ENCODE data around the gene MKNK2. TPM values are rescaled to one million over a fixed set of nuclear protein-coding genes. Genes with fewer than 3 reads are reported as not detected.

MKNK2 gene
- polyA plus RNA-seq, 1 donor from 2014 or later, result 27.6 TPM

DNA sequence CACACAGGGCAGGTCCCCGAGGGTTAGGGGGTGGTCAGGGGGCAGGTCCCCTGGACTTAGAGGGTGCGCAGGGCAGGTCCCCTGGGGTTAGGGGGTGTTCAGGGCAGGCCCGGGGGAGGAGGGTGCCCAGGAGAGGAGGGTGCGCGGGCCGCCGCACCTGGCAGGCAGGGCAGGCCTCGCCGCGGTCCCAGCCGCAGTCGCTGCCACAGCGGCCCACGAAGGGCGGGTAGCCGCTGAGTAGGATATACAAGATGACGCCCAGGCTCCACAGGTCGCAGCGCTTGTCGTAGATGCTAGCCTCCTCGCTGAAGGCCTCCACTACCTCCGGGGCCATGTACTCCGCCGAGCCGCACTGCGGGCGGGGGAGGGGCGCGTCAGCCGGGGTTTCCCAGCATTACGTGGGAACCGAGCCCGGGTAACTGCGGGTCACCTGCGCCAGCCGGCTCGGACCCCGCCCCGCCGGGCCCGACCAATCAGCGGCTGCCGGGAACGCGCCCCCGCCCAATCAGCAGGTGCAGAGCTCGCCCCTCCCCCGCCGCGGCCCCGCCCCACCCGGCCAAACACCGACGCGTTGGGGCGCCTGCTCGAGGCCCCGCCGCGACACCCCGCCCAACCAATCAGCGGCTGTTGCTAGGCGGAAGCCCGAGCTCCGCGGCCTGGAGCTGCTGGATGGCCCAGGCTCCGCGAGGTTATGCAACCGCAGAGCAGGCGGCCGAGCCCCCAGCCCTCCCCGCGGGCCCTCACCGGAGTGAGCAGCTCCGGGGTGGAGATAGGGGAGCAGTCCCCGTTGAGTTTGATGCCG lies 9.2 kb downstream of the MKNK2 start:
- H4K20me1 ChIP-seq (ENCODE audit: insufficient read depth), result no peaks in the 10 kb centered on the region
- H3K4me2 ChIP-seq (ENCODE audit: low read length), result peak overlapping the region; percentile 55
- H3K9me3 ChIP-seq (ENCODE audit: low read length), result no peaks in the 10 kb centered on the region
- no peaks in the 10 kb centered on the region for H3K9me2 ChIP-seq (ENCODE audit: insufficient read depth, low read length)
- peak; percentile 64 for TF ChIP-seq POLR2AphosphoS5 (IDR thresholded peaks at IDR 0.05)
- TF ChIP-seq EP300 (conservative IDR thresholded peaks at IDR 0.05; ENCODE audit: poor library complexity, severe bottlenecking), result peak; percentile 67
- TF ChIP-seq EZH2 (IDR thresholded peaks at IDR 0.05; ENCODE audit: borderline replicate concordance, insufficient read depth, low read length, poor library complexity, severe bottlenecking), result no peak
- TF ChIP-seq SMC3 (conservative IDR thresholded peaks at IDR 0.05; ENCODE audit: poor library complexity), result peak; percentile 1
- TF ChIP-seq, protein P1, sequence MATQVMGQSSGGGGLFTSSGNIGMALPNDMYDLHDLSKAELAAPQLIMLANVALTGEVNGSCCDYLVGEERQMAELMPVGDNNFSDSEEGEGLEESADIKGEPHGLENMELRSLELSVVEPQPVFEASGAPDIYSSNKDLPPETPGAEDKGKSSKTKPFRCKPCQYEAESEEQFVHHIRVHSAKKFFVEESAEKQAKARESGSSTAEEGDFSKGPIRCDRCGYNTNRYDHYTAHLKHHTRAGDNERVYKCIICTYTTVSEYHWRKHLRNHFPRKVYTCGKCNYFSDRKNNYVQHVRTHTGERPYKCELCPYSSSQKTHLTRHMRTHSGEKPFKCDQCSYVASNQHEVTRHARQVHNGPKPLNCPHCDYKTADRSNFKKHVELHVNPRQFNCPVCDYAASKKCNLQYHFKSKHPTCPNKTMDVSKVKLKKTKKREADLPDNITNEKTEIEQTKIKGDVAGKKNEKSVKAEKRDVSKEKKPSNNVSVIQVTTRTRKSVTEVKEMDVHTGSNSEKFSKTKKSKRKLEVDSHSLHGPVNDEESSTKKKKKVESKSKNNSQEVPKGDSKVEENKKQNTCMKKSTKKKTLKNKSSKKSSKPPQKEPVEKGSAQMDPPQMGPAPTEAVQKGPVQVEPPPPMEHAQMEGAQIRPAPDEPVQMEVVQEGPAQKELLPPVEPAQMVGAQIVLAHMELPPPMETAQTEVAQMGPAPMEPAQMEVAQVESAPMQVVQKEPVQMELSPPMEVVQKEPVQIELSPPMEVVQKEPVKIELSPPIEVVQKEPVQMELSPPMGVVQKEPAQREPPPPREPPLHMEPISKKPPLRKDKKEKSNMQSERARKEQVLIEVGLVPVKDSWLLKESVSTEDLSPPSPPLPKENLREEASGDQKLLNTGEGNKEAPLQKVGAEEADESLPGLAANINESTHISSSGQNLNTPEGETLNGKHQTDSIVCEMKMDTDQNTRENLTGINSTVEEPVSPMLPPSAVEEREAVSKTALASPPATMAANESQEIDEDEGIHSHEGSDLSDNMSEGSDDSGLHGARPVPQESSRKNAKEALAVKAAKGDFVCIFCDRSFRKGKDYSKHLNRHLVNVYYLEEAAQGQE (IDR thresholded peaks at IDR 0.05; ENCODE audit: borderline replicate concordance), result peak; percentile 60
- peak; percentile 61 for TF ChIP-seq TAF1 (IDR thresholded peaks at IDR 0.05; ENCODE audit: low read depth)
- TF ChIP-seq, protein P2, sequence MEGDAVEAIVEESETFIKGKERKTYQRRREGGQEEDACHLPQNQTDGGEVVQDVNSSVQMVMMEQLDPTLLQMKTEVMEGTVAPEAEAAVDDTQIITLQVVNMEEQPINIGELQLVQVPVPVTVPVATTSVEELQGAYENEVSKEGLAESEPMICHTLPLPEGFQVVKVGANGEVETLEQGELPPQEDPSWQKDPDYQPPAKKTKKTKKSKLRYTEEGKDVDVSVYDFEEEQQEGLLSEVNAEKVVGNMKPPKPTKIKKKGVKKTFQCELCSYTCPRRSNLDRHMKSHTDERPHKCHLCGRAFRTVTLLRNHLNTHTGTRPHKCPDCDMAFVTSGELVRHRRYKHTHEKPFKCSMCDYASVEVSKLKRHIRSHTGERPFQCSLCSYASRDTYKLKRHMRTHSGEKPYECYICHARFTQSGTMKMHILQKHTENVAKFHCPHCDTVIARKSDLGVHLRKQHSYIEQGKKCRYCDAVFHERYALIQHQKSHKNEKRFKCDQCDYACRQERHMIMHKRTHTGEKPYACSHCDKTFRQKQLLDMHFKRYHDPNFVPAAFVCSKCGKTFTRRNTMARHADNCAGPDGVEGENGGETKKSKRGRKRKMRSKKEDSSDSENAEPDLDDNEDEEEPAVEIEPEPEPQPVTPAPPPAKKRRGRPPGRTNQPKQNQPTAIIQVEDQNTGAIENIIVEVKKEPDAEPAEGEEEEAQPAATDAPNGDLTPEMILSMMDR (IDR thresholded peaks at IDR 0.05; ENCODE audit: poor library complexity, severe bottlenecking), result no peak
- peak; percentile 19 for TF ChIP-seq RAD21 (conservative IDR thresholded peaks at IDR 0.05)
- TF ChIP-seq MXI1 (conservative IDR thresholded peaks at IDR 0.05; ENCODE audit: poor library complexity, severe bottlenecking), result peak; percentile 13
- no peaks in the 10 kb centered on the region for H3K79me2 ChIP-seq (replicated peaks; ENCODE audit: insufficient read depth, low read length)
- peak overlapping the region; percentile 64 for H3K9ac ChIP-seq (ENCODE audit: low read length)
- H3K27ac ChIP-seq (ENCODE audit: low read length), result peak overlapping the region; percentile 79
- no peaks in the 10 kb centered on the region for H3F3A ChIP-seq (ENCODE audit: insufficient read depth, low read length, poor library complexity, severe bottlenecking)
- H3K36me3 ChIP-seq (ENCODE audit: insufficient read depth, low read length), result no peaks in the 10 kb centered on the region
- H3K4me3 ChIP-seq (ENCODE audit: low read length), result peak overlapping the region; percentile 64
- no peaks in the 10 kb centered on the region for H3K27me3 ChIP-seq (ENCODE audit: insufficient read depth, low read depth, low read length)
- H2AFZ ChIP-seq (ENCODE audit: low read depth, low read length), result peak overlapping the region; percentile 21

- peak overlapping the region; percentile 64 for H3K9ac ChIP-seq (ENCODE audit: low read length)
- H3K9me2 ChIP-seq (ENCODE audit: insufficient read depth, low read length), result no peaks in the 10 kb centered on the region
- no peak overlapping the region for H2AFZ ChIP-seq (ENCODE audit: low read depth, low read length)
- H3K9me3 ChIP-seq (ENCODE audit: low read length), result no peaks in the 10 kb centered on the region
- peak overlapping the region; percentile 73 for H3K27ac ChIP-seq (ENCODE audit: low read length)
- H4K20me1 ChIP-seq (ENCODE audit: insufficient read depth), result no peaks in the 10 kb centered on the region
- H3K79me2 ChIP-seq (replicated peaks; ENCODE audit: insufficient read depth, low read length), result no peaks in the 10 kb centered on the region
- H3K27me3 ChIP-seq (ENCODE audit: insufficient read depth, low read depth, low read length), result no peaks in the 10 kb centered on the region
- H3K4me2 ChIP-seq (ENCODE audit: low read length), result peak overlapping the region; percentile 39
- no peaks in the 10 kb centered on the region for H3F3A ChIP-seq (ENCODE audit: insufficient read depth, low read length, poor library complexity, severe bottlenecking)
- TF ChIP-seq RAD21 (conservative IDR thresholded peaks at IDR 0.05) (no peak), MXI1 (conservative IDR thresholded peaks at IDR 0.05; ENCODE audit: poor library complexity, severe bottlenecking) (no peak), EZH2 (IDR thresholded peaks at IDR 0.05; ENCODE audit: borderline replicate concordance, insufficient read depth, low read length, poor library complexity, severe bottlenecking) (no peak)
- H3K36me3 ChIP-seq (ENCODE audit: insufficient read depth, low read length), result no peaks in the 10 kb centered on the region
- H3K4me3 ChIP-seq (ENCODE audit: low read length), result peak overlapping the region; percentile 64
These were observed 9.7 kb downstream of the MKNK2 start for GRCh38 chr19:2041433-2041682.
